HepG2 (cell line): ENCODE data around the gene WNT7A. TPM values are rescaled to one million over a fixed set of nuclear protein-coding genes. Genes with fewer than 3 reads are reported as not detected.

Experiments used
- AGO1 ChIP-seq: fragments of 200-400 bp; formaldehyde crosslinking; IDR thresholded peaks from 2 replicates; pipeline ENCODE4 v1.6.1; 2017; ENCODE audit warnings: mild to moderate bottlenecking, low read depth, low read length, moderate library complexity; ENCODE audit not compliant: poor library complexity, severe bottlenecking
- ATAD3A ChIP-seq: sonication (generic); formaldehyde crosslinking; IDR thresholded peaks from 2 replicates; pipeline ENCODE4 v1.4.0; 2020; ENCODE audit warnings: missing genetic modification reagents
- BRD4 ChIP-seq: sonication (generic); formaldehyde crosslinking; IDR thresholded peaks from 2 replicates; pipeline ENCODE4 v1.4.0; 2020; ENCODE audit warnings: missing genetic modification reagents
- CENPX ChIP-seq: sonication (generic); formaldehyde crosslinking; IDR thresholded peaks from 2 replicates; pipeline ENCODE4 v1.9.0; 2021; ENCODE audit warnings: mild to moderate bottlenecking, missing genetic modification reagents, moderate library complexity
- ELF1 ChIP-seq: sonication (generic); formaldehyde crosslinking; IDR thresholded peaks from 2 replicates; pipeline ENCODE4 v1.4.0; 2020; ENCODE audit warnings: missing genetic modification reagents
- GLMP ChIP-seq: sonication (generic); formaldehyde crosslinking; IDR thresholded peaks from 2 replicates; pipeline ENCODE4 v1.9.0; 2021; ENCODE audit warnings: missing genetic modification reagents, mild to moderate bottlenecking, borderline replicate concordance
- HNRNPL ChIP-seq: fragments of 200-400 bp; formaldehyde crosslinking; IDR thresholded peaks from 2 replicates; pipeline ENCODE4 v1.6.1; 2017; ENCODE audit warnings: mild to moderate bottlenecking, low read depth, low read length
- KDM1A ChIP-seq: IDR thresholded peaks from 2 replicates; pipeline ENCODE4 v1.6.1; 2016; ENCODE audit warnings: missing compliant biosample characterization
- MAZ ChIP-seq, 2 experiments: sonication (generic) in 1 of 2; formaldehyde crosslinking in 1 of 2; IDR thresholded peaks; 2 replicates each; pipeline versions ENCODE4 v1.5.0 to v1.6.1; 2012 to 2020; ENCODE audit warnings: low read depth in 2 of 2, mild to moderate bottlenecking in 2 of 2, borderline replicate concordance in 1 of 2, improper control_type of control experiment in 1 of 2, low read length in 1 of 2, missing genetic modification reagents in 1 of 2, moderate library complexity in 1 of 2
- NFE2L2 ChIP-seq: fragments of 150-350 bp; IDR thresholded peaks from 2 replicates; pipeline ENCODE4 v1.6.1; 2014; ENCODE audit warnings: low read length
- NFIC ChIP-seq: IDR thresholded peaks from 2 replicates; pipeline ENCODE4 v1.6.1; 2012; ENCODE audit warnings: mild to moderate bottlenecking, low read length, inconsistent platforms
- NR3C1 ChIP-seq: sonication (generic); formaldehyde crosslinking; IDR thresholded peaks from 2 replicates; pipeline ENCODE4 v1.4.0; 2020; ENCODE audit warnings: missing genetic modification reagents
- PATZ1 ChIP-seq: sonication (generic); formaldehyde crosslinking; IDR thresholded peaks from 2 replicates; pipeline ENCODE4 v1.4.0; 2020; ENCODE audit warnings: missing genetic modification reagents
- PHF5A ChIP-seq: IDR thresholded peaks from one replicate; pipeline ENCODE4 v1.6.1; 2018; ENCODE audit warnings: low read depth, missing genetic modification reagents; ENCODE audit not compliant: unreplicated experiment
- SOX5 ChIP-seq: IDR thresholded peaks from 2 replicates; pipeline ENCODE4 v1.6.1; 2016; ENCODE audit warnings: borderline replicate concordance
- TRIM24 ChIP-seq: sonication (generic); formaldehyde crosslinking; IDR thresholded peaks from 2 replicates; pipeline ENCODE4 v1.8.0; 2022; ENCODE audit warnings: mild to moderate bottlenecking, missing genetic modification reagents
- ZMYM4 ChIP-seq: sonication (generic); formaldehyde crosslinking; IDR thresholded peaks from 2 replicates; pipeline ENCODE4 v1.8.1; 2023; ENCODE audit warnings: mild to moderate bottlenecking, missing genetic modification reagents
- ZNF224 ChIP-seq: sonication (generic); formaldehyde crosslinking; IDR thresholded peaks from 2 replicates; pipeline ENCODE4 v1.5.0; 2020; ENCODE audit warnings: mild to moderate bottlenecking, missing genetic modification reagents
- ZNF367 ChIP-seq: sonication (generic); formaldehyde crosslinking; IDR thresholded peaks from 2 replicates; pipeline ENCODE4 v1.4.0; 2020; ENCODE audit warnings: missing genetic modification reagents, borderline replicate concordance
- ZNF431 ChIP-seq: sonication (generic); formaldehyde crosslinking; IDR thresholded peaks from 2 replicates; pipeline ENCODE4 v1.9.0; 2022; ENCODE audit warnings: missing genetic modification reagents, low read depth, mild to moderate bottlenecking, borderline replicate concordance
- ZNF441 ChIP-seq: sonication (generic); formaldehyde crosslinking; IDR thresholded peaks from 2 replicates; pipeline ENCODE4 v1.7.0; 2021; ENCODE audit warnings: missing genetic modification reagents, borderline replicate concordance
- ZNF460 ChIP-seq: sonication (generic); formaldehyde crosslinking; IDR thresholded peaks from 2 replicates; pipeline ENCODE4 v1.5.1; 2020; ENCODE audit warnings: missing genetic modification reagents, mild to moderate bottlenecking, borderline replicate concordance
- ZNF768 ChIP-seq: sonication (generic); formaldehyde crosslinking; IDR thresholded peaks from 2 replicates; pipeline ENCODE4 v1.4.0; 2020; ENCODE audit warnings: missing genetic modification reagents
- ZNF790 ChIP-seq: sonication (generic); formaldehyde crosslinking; IDR thresholded peaks from 2 replicates; pipeline ENCODE4 v1.8.0; 2022; ENCODE audit warnings: missing genetic modification reagents, mild to moderate bottlenecking, borderline replicate concordance
- ZSCAN21 ChIP-seq: sonication (generic); formaldehyde crosslinking; IDR thresholded peaks from 2 replicates; pipeline ENCODE4 v1.8.0; 2022; ENCODE audit warnings: mild to moderate bottlenecking, missing genetic modification reagents, moderate library complexity, borderline replicate concordance
- polyA plus RNA-seq, 8 experiments: library from polyadenylated mRNA; depleted of rRNA in 3 of 8; stranded (reverse) in 7 of 8; unstranded in 1 of 8; fragments of >200 nt; fragmentation: Illumina TruSeq in 4 of 8; extraction: Trizol in 4 of 8; gene quantifications; 2 replicates each; pipeline versions ENCODE4 v1.2.1 to v1.2.3, GENCODE V29; 2011 to 2016; ENCODE audit warnings: low read depth in 4 of 8, missing spikeins in 1 of 8, mixed read lengths in 1 of 8; ENCODE audit not compliant: insufficient read depth in 1 of 8
- total RNA-seq, 5 experiments: library from RNA; depleted of rRNA; stranded (reverse); fragments of >200 nt; fragmentation: Illumina TruSeq; extraction: Trizol; gene quantifications; 2 replicates each; pipeline ENCODE4 v1.2.3, GENCODE V29; 2016; ENCODE audit warnings: low read depth in 1 of 5
- TF ChIP-seq, protein P1 (sequence below): IDR thresholded peaks from 2 replicates; pipeline ENCODE4 v1.6.1; 2016; ENCODE audit warnings: low read depth

Gene WNT7A
- total and polyA plus RNA-seq, 2 of the 13 experiments (the other 11 are each of a cell fraction or from before 2014, with no cell fraction given) = not detected

GRCh38 chr3:13895155-13896105 is 15.6 kb upstream of the WNT7A start (continued):
- TF ChIP-seq PATZ1 (CRISPR knock-in tag) (no peak), SOX5 (CRISPR knock-in tag) (no peak), NFIC (no peak), ZNF441 (CRISPR knock-in tag) (peak; percentile 67; the same call in 1 of the 2 replicates), ATAD3A (no peak), ZNF460 (no peak), PHF5A (CRISPR knock-in tag) (no peak), BRD4 (no peak), ZNF224 (no peak), ZNF790 (no peak), ZNF768 (CRISPR knock-in tag) (0 out of 2 replicates have a peak, but pooled peaks have one; percentile 30), NFE2L2 (no peak), MAZ (IDR thresholded peaks at IDR 0.05; ENCODE audit: borderline replicate concordance, low read depth, low read length) (no peak), MAZ (CRISPR knock-in tag; IDR thresholded peaks at IDR 0.05; ENCODE audit: low read depth) (0 out of 2 replicates have a peak, but pooled peaks have one; percentile 23), AGO1 (no peak), CENPX (CRISPR knock-in tag) (no peak), ZMYM4 (no peak), GLMP (CRISPR knock-in tag) (no peak), ZNF431 (CRISPR knock-in tag) (no peak), TRIM24 (CRISPR knock-in tag) (no peak), ELF1 (CRISPR knock-in tag) (peak; percentile 63), KDM1A (CRISPR knock-in tag) (no peak), NR3C1 (CRISPR knock-in tag) (no peak), ZSCAN21 (CRISPR knock-in tag) (no peak), ZNF367 (CRISPR knock-in tag) (no peak), HNRNPL (no peak)
- TF ChIP-seq, protein P1, sequence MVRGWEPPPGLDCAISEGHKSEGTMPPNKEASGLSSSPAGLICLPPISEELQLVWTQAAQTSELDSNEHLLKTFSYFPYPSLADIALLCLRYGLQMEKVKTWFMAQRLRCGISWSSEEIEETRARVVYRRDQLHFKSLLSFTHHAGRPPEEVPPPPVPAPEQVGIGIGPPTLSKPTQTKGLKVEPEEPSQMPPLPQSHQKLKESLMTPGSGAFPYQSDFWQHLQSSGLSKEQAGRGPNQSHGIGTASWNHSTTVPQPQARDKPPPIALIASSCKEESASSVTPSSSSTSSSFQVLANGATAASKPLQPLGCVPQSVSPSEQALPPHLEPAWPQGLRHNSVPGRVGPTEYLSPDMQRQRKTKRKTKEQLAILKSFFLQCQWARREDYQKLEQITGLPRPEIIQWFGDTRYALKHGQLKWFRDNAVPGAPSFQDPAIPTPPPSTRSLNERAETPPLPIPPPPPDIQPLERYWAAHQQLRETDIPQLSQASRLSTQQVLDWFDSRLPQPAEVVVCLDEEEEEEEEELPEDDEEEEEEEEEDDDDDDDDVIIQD (CRISPR knock-in tag) = 0 out of 2 replicates have a peak, but pooled peaks have one; percentile 23
